ENCODE results near the gene KLHL14.

Gene KLHL14

GRCh38 chr18:32624182-32624723 is 148.6 kb downstream of the KLHL14 start:
- no peak overlapping the region for H3K4me3 ChIP-seq (ENCODE audit: low read length)
- no peak for DNase-seq (ENCODE audit: low read depth)
- no peak for TF ChIP-seq CTCF (conservative IDR thresholded peaks at IDR 0.05; ENCODE audit: low read depth, low read length)

- no peak for DNase-seq (ENCODE audit: low read depth)
- TF ChIP-seq CTCF (conservative IDR thresholded peaks at IDR 0.05; ENCODE audit: low read depth, low read length), result no peak
- H3K4me3 ChIP-seq (ENCODE audit: low read length), result no peak overlapping the region
Observed at GRCh38 chr18:32623563-32623962, 149.3 kb downstream of the KLHL14 start.
